ENCODE data around the gene M1AP. TPM values are rescaled to one million over a fixed set of nuclear protein-coding genes. Genes with fewer than 3 reads are reported as not detected.

Gene M1AP
- polyA plus RNA-seq, 1 of the 3 experiments (the other 2 are of a cell fraction): 0.02 TPM

GRCh38 chr2:74606927-74607326 is 41.2 kb downstream of the M1AP start (continued):
- TF ChIP-seq USF2 (IDR thresholded peaks at IDR 0.05; ENCODE audit: borderline replicate concordance, low read depth, low read length) (no peak), ZBTB33 (IDR thresholded peaks at IDR 0.05; ENCODE audit: borderline replicate concordance, low read depth) (no peak), RFX5 (IDR thresholded peaks at IDR 0.05; ENCODE audit: low read length) (no peak), GABPA (IDR thresholded peaks at IDR 0.05; ENCODE audit: low read depth) (no peak), ELF1 (IDR thresholded peaks at IDR 0.05) (no peak), TCF12 (IDR thresholded peaks at IDR 0.05) (no peak), RAD21 (IDR thresholded peaks at IDR 0.05; ENCODE audit: low read length) (no peak), CHD2 (IDR thresholded peaks at IDR 0.05; ENCODE audit: low read length, partially characterized antibody) (no peak)

GRCh38 chr2:74603282-74604000 is 44.7 kb downstream of the M1AP start:
- no peaks in the 10 kb centered on the region for H3K9me2 ChIP-seq
- H3K79me2 ChIP-seq (ENCODE audit: insufficient read depth): no peaks in the 10 kb centered on the region; the same call in 1 of the 2 replicates
- POLR2A ChIA-PET: no interaction called here
- no peak overlapping the region for H2AFZ ChIP-seq (ENCODE audit: low read depth)
- H3K9me3 ChIP-seq: no peaks in the 10 kb centered on the region
- H3K4me2 ChIP-seq: no peak overlapping the region
- H4K20me1 ChIP-seq (ENCODE audit: insufficient read depth): no peaks in the 10 kb centered on the region
- no peak overlapping the region for H3K9ac ChIP-seq
- WGBS (ENCODE audit: low lambda C conversion rate): 65% methylated on average over 7 of the region's 7 CpGs
- H3K27ac ChIP-seq (ENCODE audit: low read depth in 2 of 2, low read length in 1 of 2): peak overlapping the region in 1 of 2 experiments; percentile 89; a peak in 2 of 4 replicates
- H3K4me3 ChIP-seq (ENCODE audit: low read depth in 2 of 2, low read length in 1 of 2): no peak overlapping the region
- TF ChIP-seq SMC3 (IDR thresholded peaks at IDR 0.05; ENCODE audit: low read depth, low read length) (no peak), ZBTB33 (IDR thresholded peaks at IDR 0.05; ENCODE audit: borderline replicate concordance, low read depth) (no peak), TCF12 (IDR thresholded peaks at IDR 0.05) (no peak), NRF1 (IDR thresholded peaks at IDR 0.05; ENCODE audit: low read depth, low read length) (no peak), GABPA (IDR thresholded peaks at IDR 0.05; ENCODE audit: low read depth) (no peak), POLR2AphosphoS5 (IDR thresholded peaks at IDR 0.05; ENCODE audit: low read depth, low read length) (no peak), MAX (IDR thresholded peaks at IDR 0.05; ENCODE audit: low read depth) (no peak), USF1 (IDR thresholded peaks at IDR 0.05; ENCODE audit: borderline replicate concordance, low read depth) (no peak)
- no peaks in the 10 kb centered on the region for H3K36me3 ChIP-seq (replicated peaks in 1 of 2; ENCODE audit: control insufficient read depth in 1 of 2, insufficient read depth in 2 of 2, low read length in 1 of 2)
- H3K27me3 ChIP-seq (ENCODE audit: insufficient read depth): peaks cover 9% of the 10 kb centered on the region; the same call in 1 of the 2 replicates
- no peak for DNase-seq
- CTCF ChIA-PET: interaction anchor here (1.5 kb wide), 1 partner anchor 18 kb away, joined by 3 read pairs; no protein-coding TSS in a partner anchor
- H3F3A ChIP-seq (replicated peaks; ENCODE audit: insufficient read depth): peaks cover 11% of the 10 kb centered on the region
- peaks cover 0 to 4% of the 10 kb centered on the region in 2 experiments; a peak in 3 of 4 replicates for H3K4me1 ChIP-seq (ENCODE audit: control insufficient read depth in 1 of 2, insufficient read depth in 2 of 2, low read depth in 1 of 2, low read length in 1 of 2)

Data from SK-N-SH (cell line).